Suppressor macrophage treated with lipopolysaccharide for 1 hour (primary cell): ENCODE results near the gene DAZ4.
"Not testable (repeated sequence)": the region's sequence is repeated elsewhere in the genome, so short reads cannot be mapped to it uniquely, and the experiment has no call there.

Experiments
- DNase-seq, 3 donors: peaks; one replicate each; pipeline ENCODE4 v3.0.0-alpha.2; 2020 to 2022

DAZ4 gene

GRCh38 chrY:24833619-24834018 is at the start of gene DAZ4:
Gene DAZ4, plus strand, starts transcription at chrY:24833919. Its CDS starts 208 bp downstream, at chrY:24834127.
- not testable (repeated sequence) for DNase-seq

- DNase-seq = not testable (repeated sequence)
Measured at GRCh38 chrY:24813293-24813692, 20.4 kb upstream of the DAZ4 start, which contains the start of gene DAZ3. Gene DAZ3, minus strand, starts transcription at chrY:24813393. Its CDS starts 208 bp downstream, at chrY:24813185.

GRCh38 chrY:24821836-24822235 is 11.9 kb upstream of the DAZ4 start:
- not testable (repeated sequence) for DNase-seq

GRCh38 chrY:24824184-24824879 is 9.4 kb upstream of the DAZ4 start:
- DNase-seq = not testable (repeated sequence)

DNA sequence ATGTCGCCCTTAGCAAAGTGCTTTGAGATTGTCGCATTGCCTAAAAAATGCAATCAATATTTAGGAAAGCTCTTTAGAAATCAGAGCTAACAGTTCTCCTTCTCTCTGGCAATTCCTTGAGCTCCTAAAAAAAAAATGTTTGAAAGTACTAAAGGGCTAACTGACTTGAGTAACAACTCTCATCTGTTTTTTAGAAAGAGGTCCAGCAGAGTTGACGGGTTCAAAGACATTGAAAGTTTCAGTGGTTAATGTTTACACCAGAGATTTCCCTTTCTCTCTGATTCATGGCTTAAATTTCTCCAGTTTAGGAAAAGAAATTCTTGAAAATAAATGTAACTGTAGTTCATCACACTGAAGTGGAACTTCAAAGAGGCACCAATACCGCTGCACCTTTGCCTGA is 8.7 kb upstream of the DAZ4 start:
- DNase-seq = not testable (repeated sequence)
